OCI-LY3 (cell line): ENCODE measurements around the gene GLOD4.

Source experiments
- H2AFZ ChIP-seq: fragments of 200-600, 300-600 bp; shearing (Covaris generic); 2 replicates; pipeline ENCODE4 v1.6.0; 2014; ENCODE audit warnings: antibody characterized with exemption, low read depth, low read length
- H3K27ac ChIP-seq: fragments of 200-600, 300-600 bp; sonication (generic); 2 replicates; pipeline ENCODE4 v1.5.1; 2014; ENCODE audit warnings: mild to moderate bottlenecking, low read length, moderate library complexity, mixed read lengths
- H3K27me3 ChIP-seq: fragments of 200-600, 300-600 bp; sonication (generic); 2 replicates; pipeline ENCODE4 v1.6.1; 2014; ENCODE audit warnings: low read depth, low read length, mixed read lengths
- H3K36me3 ChIP-seq: fragments of 200-600, 300-600 bp; sonication (generic); replicated peaks from 2 replicates; pipeline ENCODE3; 2014; ENCODE audit warnings: low read depth, low read length, mixed read lengths
- H3K4me1 ChIP-seq: fragments of 300-600, 200-600 bp; sonication (generic); 2 replicates; pipeline ENCODE4 v1.6.1; 2014; ENCODE audit warnings: low read length, mixed read lengths
- H3K4me2 ChIP-seq: fragments of 200-600, 300-600 bp; sonication (generic); 2 replicates; pipeline ENCODE4 v1.6.1; 2014; ENCODE audit warnings: low read length, mixed read lengths
- H3K4me3 ChIP-seq: fragments of 300-600, 200-600 bp; sonication (generic); 2 replicates; pipeline ENCODE4 v1.5.1; 2014; ENCODE audit warnings: antibody characterized with exemption, mild to moderate bottlenecking, low read length, moderate library complexity
- H3K79me2 ChIP-seq: fragments of 300-600, 200-600 bp; shearing (Covaris generic); 2 replicates; pipeline ENCODE4 v1.6.1; 2014; ENCODE audit warnings: mild to moderate bottlenecking, low read length, mixed read lengths
- H3K9ac ChIP-seq: fragments of 300-600, 200-600 bp; shearing (Covaris generic); 2 replicates; pipeline ENCODE4 v1.6.0; 2014; ENCODE audit warnings: mild to moderate bottlenecking, low read length, moderate library complexity
- H3K9me3 ChIP-seq: fragments of 200-600, 300-600 bp; shearing (Covaris generic); 2 replicates; pipeline ENCODE4 v1.6.1; 2014; ENCODE audit warnings: low read length, mixed read lengths; ENCODE audit not compliant: insufficient read depth
- H4K20me1 ChIP-seq: fragments of 200-600, 300-600 bp; sonication (generic); 2 replicates; pipeline ENCODE4 v1.6.1; 2016; ENCODE audit warnings: low read length, mixed read lengths; ENCODE audit not compliant: insufficient read depth
- CTCF ChIP-seq: fragments of 200-600, 300-600 bp; sonication (generic); IDR thresholded peaks from 2 replicates; pipeline ENCODE4 v1.5.1; 2014; ENCODE audit warnings: antibody characterized with exemption, low read length, low read depth
- EZH2phosphoT487 ChIP-seq: fragments of 200-600 bp; shearing (Covaris generic); IDR thresholded peaks from 2 replicates; pipeline ENCODE4 v1.6.1; 2018; ENCODE audit warnings: antibody characterized with exemption, mixed run types, low read depth

GLOD4 gene

GRCh38 chr17:804541-805435 lies 22.7 kb upstream of the GLOD4 start:
- no peaks in the 10 kb centered on the region for H3K79me2 ChIP-seq
- H3K4me2 ChIP-seq = no peak overlapping the region
- TF ChIP-seq CTCF (no peak), EZH2phosphoT487 (no peak)
- H3K4me1 ChIP-seq = no peaks in the 10 kb centered on the region
- no peak overlapping the region for H2AFZ ChIP-seq
- no peak overlapping the region for H3K27ac ChIP-seq
- H3K4me3 ChIP-seq = no peak overlapping the region
- no peaks in the 10 kb centered on the region for H4K20me1 ChIP-seq
- H3K36me3 ChIP-seq = no peaks in the 10 kb centered on the region
- no peaks in the 10 kb centered on the region for H3K9me3 ChIP-seq
- H3K27me3 ChIP-seq = no peaks in the 10 kb centered on the region
- H3K9ac ChIP-seq = no peak overlapping the region

DNA sequence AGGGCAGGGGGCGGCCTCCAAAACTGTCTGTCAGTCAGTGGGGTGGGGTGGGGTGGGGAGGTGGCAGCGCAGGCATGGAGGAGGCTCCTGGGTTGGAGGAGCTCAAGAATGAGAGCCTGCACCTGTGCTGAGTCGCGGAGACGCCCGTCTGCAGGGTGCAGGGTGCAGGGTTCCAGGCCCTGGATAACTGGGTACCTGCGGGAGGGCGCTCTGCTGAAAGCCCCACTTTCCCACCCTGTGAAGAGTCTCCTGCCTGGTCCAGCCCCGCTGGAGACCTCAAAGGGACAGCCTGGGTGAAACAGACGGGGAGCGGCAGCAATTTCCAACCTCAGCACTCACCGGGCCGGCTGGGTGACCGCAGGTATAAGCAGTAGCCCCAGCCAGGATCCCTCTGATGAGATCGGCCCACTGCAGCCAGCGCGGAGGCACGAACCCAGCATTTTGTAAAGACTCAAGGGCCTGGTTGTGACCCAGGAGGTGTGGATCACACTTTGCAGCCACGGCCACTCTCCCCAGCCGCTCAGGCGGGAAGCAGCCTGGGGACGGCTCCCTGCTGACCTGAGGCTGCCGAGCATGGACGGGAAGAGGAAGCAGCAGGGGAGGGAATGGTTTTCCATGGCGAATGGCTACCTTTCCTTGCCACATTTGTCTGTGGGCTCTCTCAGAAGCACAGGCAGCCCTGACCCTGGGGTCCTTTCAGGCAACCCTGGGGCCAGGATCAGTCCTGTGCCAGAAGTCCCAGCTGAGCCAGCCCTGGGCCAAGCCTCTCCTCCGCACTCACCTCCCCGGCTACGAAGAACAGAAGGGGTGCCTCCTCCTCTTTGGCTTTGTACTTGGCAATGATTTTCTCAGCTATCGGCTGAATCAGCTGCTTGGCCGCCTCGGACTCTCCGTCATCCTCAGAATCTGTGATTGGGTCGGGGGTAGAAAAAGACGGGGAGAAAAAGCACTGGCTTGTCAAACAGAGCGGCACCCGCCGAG lies 21.1 kb upstream of the GLOD4 start:
- no peaks in the 10 kb centered on the region for H3K79me2 ChIP-seq
- TF ChIP-seq CTCF (no peak), EZH2phosphoT487 (no peak)

GRCh38 chr17:802481-802880 lies 20.4 kb upstream of the GLOD4 start:
- H3K79me2 ChIP-seq = no peaks in the 10 kb centered on the region
- H4K20me1 ChIP-seq = no peaks in the 10 kb centered on the region
- H3K36me3 ChIP-seq = no peaks in the 10 kb centered on the region
- H3K9ac ChIP-seq = no peak overlapping the region
- H2AFZ ChIP-seq = no peak overlapping the region
- H3K27ac ChIP-seq = no peak overlapping the region
- H3K4me2 ChIP-seq = no peak overlapping the region
- no peaks in the 10 kb centered on the region for H3K4me1 ChIP-seq
- H3K4me3 ChIP-seq = no peak overlapping the region
- TF ChIP-seq EZH2phosphoT487 (no peak), CTCF (no peak)
- H3K9me3 ChIP-seq = no peaks in the 10 kb centered on the region
- no peaks in the 10 kb centered on the region for H3K27me3 ChIP-seq

More for the DNA sequence above, 21.1 kb upstream of the GLOD4 start:
- no peak overlapping the region for H3K4me2 ChIP-seq
- H3K36me3 ChIP-seq = no peaks in the 10 kb centered on the region
- no peaks in the 10 kb centered on the region for H4K20me1 ChIP-seq
- no peak overlapping the region for H3K27ac ChIP-seq
- H3K9me3 ChIP-seq = no peaks in the 10 kb centered on the region
- no peak overlapping the region for H3K4me3 ChIP-seq
- no peak overlapping the region for H3K9ac ChIP-seq
- H3K27me3 ChIP-seq = no peaks in the 10 kb centered on the region
- no peaks in the 10 kb centered on the region for H3K4me1 ChIP-seq
- H2AFZ ChIP-seq = no peak overlapping the region

DNA sequence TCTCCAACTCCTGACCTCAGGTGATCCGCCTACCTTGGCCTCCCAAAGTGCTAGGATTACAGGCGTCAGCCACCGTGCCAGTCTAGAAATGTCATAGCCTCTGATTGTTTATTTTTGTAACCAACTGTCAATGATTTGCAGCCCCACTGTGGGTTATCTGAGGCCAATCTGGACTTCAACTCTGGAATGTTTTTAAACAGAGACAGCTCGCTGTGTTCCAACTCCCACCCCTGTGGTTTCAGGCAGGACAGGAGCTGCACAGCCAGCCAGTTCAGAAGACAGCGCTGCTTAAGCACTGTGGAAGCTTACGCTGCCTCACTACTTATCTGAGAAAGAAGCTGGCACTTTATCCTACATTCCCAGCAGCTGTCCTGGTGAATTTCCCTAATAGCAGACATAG lies 19.6 kb upstream of the GLOD4 start:
- no peak overlapping the region for H3K4me2 ChIP-seq
- no peak overlapping the region for H2AFZ ChIP-seq
- H4K20me1 ChIP-seq = no peaks in the 10 kb centered on the region
- no peak for TF ChIP-seq EZH2phosphoT487
- no peak for TF ChIP-seq CTCF
- no peak overlapping the region for H3K27ac ChIP-seq
- H3K9me3 ChIP-seq = no peaks in the 10 kb centered on the region
- no peaks in the 10 kb centered on the region for H3K36me3 ChIP-seq
- no peaks in the 10 kb centered on the region for H3K4me1 ChIP-seq
- H3K79me2 ChIP-seq = no peaks in the 10 kb centered on the region
- H3K27me3 ChIP-seq = no peaks in the 10 kb centered on the region
- no peak overlapping the region for H3K9ac ChIP-seq
- no peak overlapping the region for H3K4me3 ChIP-seq
